A673 (cell line): ENCODE data around the gene CNOT1. TPM values are rescaled to one million over a fixed set of nuclear protein-coding genes. Genes with fewer than 3 reads are reported as not detected.

Experiments used
- Bru-seq: library from RNA; stranded (reverse); fragments of 400-500 nt; gene quantifications from one replicate; lab custom pipeline; 2021; lab: Mats Ljungman, UMichigan
- BruChase-seq, 2 experiments: library from RNA; stranded (reverse); fragments of 400-500 nt; gene quantifications; one replicate each; lab custom pipeline; 2021; lab: Mats Ljungman, UMichigan
- BruUV-seq: library from RNA; stranded (reverse); fragments of 400-500 nt; replicated peaks from 2 replicates; lab custom pipeline; 2021; lab: Mats Ljungman, UMichigan
- CTCF ChIA-PET: fragments of 300-600 bp; sonication (Branson Sonifier 250); formaldehyde crosslinking; loops from one replicate; lab custom pipeline; 2022; ENCODE audit warnings: antibody characterized with exemption; lab: Charles Lee
- POLR2A ChIA-PET: fragments of 300-600 bp; sonication (Branson Sonifier 250); formaldehyde crosslinking; loops from one replicate; lab custom pipeline; 2022; ENCODE audit warnings: antibody characterized with exemption; ENCODE audit not compliant: low non-redundant PET; lab: Charles Lee
- DNase-seq: peaks from one replicate; pipeline ENCODE4 v3.0.0-alpha.2; 2015; ENCODE audit warnings: low spot score
- H3K27ac ChIP-seq: fragments of 200-600 bp; sonication (generic); 2 replicates; pipeline ENCODE4 v1.5.1; 2016; ENCODE audit warnings: mixed run types, low read depth, mild to moderate bottlenecking, mixed read lengths, antibody characterized with exemption, low read length; ENCODE audit not compliant: poor library complexity, severe bottlenecking
- H3K27me3 ChIP-seq: fragments of 200-600 bp; sonication (generic); replicated peaks from 2 replicates; pipeline ENCODE4 v1.6.1; 2017; ENCODE audit warnings: mixed run types, low read depth, mild to moderate bottlenecking, mixed read lengths, antibody characterized with exemption, low read length; ENCODE audit not compliant: insufficient read depth, poor library complexity
- H3K36me3 ChIP-seq: fragments of 200-600 bp; sonication (generic); 2 replicates; pipeline ENCODE4 v1.6.1; 2016; ENCODE audit warnings: mixed run types, mild to moderate bottlenecking, mixed read lengths, antibody characterized with exemption, low read length; ENCODE audit not compliant: insufficient read depth, poor library complexity, severe bottlenecking
- H3K4me1 ChIP-seq: fragments of 200-600 bp; sonication (generic); 2 replicates; pipeline ENCODE4 v1.6.1; 2017; ENCODE audit warnings: mixed run types, mild to moderate bottlenecking, mixed read lengths, antibody characterized with exemption, low read length; ENCODE audit not compliant: insufficient read depth, poor library complexity, severe bottlenecking
- H3K4me3 ChIP-seq: fragments of 200-600 bp; sonication (generic); 2 replicates; pipeline ENCODE4 v1.5.1; 2016; ENCODE audit warnings: low read depth, mixed run types, mild to moderate bottlenecking, mixed read lengths, low read length; ENCODE audit not compliant: poor library complexity, severe bottlenecking
- H3K9me3 ChIP-seq: fragments of 200-600 bp; sonication (generic); 2 replicates; pipeline ENCODE4 v1.6.1; 2016; ENCODE audit warnings: mixed run types, low read depth, mild to moderate bottlenecking, mixed read lengths, antibody characterized with exemption, low read length; ENCODE audit not compliant: poor library complexity, severe bottlenecking
- EZH2 ChIP-seq: fragments of 200-600 bp; sonication (generic); IDR thresholded peaks from 2 replicates; pipeline ENCODE4 v1.6.1; 2017; ENCODE audit warnings: borderline replicate concordance, low read depth, mild to moderate bottlenecking, mixed read lengths, antibody characterized with exemption, low read length; ENCODE audit not compliant: poor library complexity, severe bottlenecking
- intact Hi-C: fragments of 100-400 bp; cut with micrococcal nuclease; formaldehyde crosslinking; loops from one replicate; pipeline ENCODE4 v1.10.0; 2022; ENCODE audit not compliant: unreplicated experiment
- long read RNA-seq: library from polyadenylated mRNA; stranded (forward); transcript quantifications from one replicate; pipeline ENCODE4 v2.0.0, GENCODE V29; 2022
- total RNA-seq: library from RNA; stranded (reverse); gene quantifications from 2 replicates; pipeline ENCODE4 v1.2.3, GENCODE V29; 2021
- TF ChIP-seq, protein P1 (sequence below): fragments of 300-800, 200-600 bp; sonication (generic); conservative IDR thresholded peaks from 2 replicates; pipeline ENCODE4 v1.5.1; 2017; ENCODE audit warnings: low read depth, mild to moderate bottlenecking, antibody characterized with exemption, low read length, moderate library complexity, mixed read lengths

Gene CNOT1
- total RNA-seq = 255 and 259 TPM in 2 replicates
- Bru-seq, nascent RNA = percentile 94 among the genes with signal in this experiment
- BruChase-seq, experiment 1, labeled RNA remaining after a 2-hour chase = percentile 92 among the genes with signal in this experiment
- percentile 97 among the genes with signal in this experiment for BruChase-seq, experiment 2, labeled RNA remaining after a 6-hour chase
- long read RNA-seq, full-length matches to known transcripts = 48 of 115 reads
- long read RNA-seq, partial matches to known transcripts = 36 of 115 reads
- long read RNA-seq, other reads (novel, unspliced or antisense) = 31 of 115 reads

DNA sequence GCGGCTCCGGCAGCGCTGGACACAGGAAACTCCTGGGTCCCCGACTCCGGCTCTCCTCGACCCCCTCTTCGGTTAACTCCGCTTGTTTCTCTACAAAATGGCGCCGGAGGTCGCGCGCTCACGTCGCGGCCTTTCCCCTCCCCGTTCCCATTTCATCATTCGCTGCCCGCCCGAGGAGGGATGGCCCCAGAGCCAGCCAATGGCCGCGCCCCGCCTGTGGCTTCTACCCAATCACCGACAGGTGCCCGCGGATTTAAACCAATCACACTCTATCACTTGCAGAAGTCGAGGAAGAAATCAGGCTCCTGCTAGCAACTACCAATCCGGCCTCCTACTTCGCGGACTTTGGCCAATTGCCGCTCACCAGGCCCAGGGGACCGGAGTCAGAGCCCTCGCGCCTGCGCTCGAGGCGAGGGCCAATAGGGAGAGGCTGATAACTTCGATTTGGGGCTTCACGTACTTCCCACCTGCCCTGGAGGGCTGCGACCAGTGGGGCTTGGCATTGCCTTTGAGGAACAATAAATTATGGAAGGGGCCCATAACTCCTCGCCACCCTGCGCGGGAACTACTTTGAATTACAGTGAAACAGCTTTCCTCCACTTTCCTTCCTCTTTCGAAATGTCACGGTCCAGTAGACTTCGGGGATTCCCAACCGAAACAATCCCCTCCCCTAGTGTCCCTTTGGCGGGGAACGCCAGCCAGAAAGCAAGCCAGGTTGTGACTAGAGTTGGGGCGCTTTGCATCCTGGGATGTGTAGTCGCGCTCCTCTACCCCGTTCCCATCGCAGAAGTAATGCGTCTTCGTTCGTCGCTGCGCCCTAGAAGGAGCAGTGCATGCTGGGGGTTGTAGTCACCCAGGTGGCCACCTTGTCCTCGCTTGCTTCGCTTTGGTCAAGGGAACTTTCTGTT is at the start of gene CNOT1:
CNOT1 (minus strand) TSS at position 94 of the 908 bp plus-strand sequence. CDS start 30,489 bp downstream, outside the sequence.
- BruUV-seq = no TSS peak
- intact Hi-C loops = loop anchor here (5.0 to 10.0 kb wide), 2 partner anchors 238 to 295 kb away; partner anchors contain the start of gene GINS3
- TF ChIP-seq EZH2 = no peak
- TF ChIP-seq, protein P1, sequence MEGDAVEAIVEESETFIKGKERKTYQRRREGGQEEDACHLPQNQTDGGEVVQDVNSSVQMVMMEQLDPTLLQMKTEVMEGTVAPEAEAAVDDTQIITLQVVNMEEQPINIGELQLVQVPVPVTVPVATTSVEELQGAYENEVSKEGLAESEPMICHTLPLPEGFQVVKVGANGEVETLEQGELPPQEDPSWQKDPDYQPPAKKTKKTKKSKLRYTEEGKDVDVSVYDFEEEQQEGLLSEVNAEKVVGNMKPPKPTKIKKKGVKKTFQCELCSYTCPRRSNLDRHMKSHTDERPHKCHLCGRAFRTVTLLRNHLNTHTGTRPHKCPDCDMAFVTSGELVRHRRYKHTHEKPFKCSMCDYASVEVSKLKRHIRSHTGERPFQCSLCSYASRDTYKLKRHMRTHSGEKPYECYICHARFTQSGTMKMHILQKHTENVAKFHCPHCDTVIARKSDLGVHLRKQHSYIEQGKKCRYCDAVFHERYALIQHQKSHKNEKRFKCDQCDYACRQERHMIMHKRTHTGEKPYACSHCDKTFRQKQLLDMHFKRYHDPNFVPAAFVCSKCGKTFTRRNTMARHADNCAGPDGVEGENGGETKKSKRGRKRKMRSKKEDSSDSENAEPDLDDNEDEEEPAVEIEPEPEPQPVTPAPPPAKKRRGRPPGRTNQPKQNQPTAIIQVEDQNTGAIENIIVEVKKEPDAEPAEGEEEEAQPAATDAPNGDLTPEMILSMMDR = no peak
- ChIA-PET CTCF (no interaction called here), POLR2A (interaction anchor here (0.7 kb wide), 1 partner anchor 93 kb away, joined by 3 read pairs; no protein-coding TSS in a partner anchor)
- peak within 1 kb of the TSS; percentile 94 for H3K4me3 ChIP-seq
- peaks cover under 1% of the 10 kb centered on the region for H3K36me3 ChIP-seq
- no peaks in the 10 kb centered on the region for H3K27me3 ChIP-seq
- DNase-seq = peak; percentile 99
- H3K9me3 ChIP-seq = no peaks in the 10 kb centered on the region
- H3K27ac ChIP-seq = peak within 1 kb of the TSS; percentile 95
- peaks cover 3% of the 10 kb centered on the region for H3K4me1 ChIP-seq

DNA sequence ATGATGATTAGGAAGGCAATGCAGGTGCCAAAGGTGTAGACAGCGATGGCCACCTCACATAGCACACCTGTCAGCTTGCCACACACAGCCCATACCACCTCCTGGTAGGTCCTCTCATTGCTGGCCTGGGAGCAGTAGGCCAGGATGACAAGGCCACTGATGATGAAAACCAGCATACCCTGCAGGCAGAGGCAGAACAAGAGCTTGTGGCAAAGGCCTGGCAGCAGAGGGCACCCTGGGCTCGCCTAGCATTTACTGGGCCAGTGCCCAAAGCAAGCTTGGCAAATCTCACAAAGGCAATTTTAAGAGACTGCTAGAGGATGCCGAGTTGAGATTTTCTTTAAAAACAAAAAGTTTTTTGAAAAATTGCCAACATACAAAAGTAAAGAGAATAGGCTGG is 49.1 kb upstream of the CNOT1 start:
- no peaks in the 10 kb centered on the region for H3K4me1 ChIP-seq
- no peak for TF ChIP-seq EZH2
- no peaks in the 10 kb centered on the region for H3K9me3 ChIP-seq
- intact Hi-C loops = no loop called here
- H3K36me3 ChIP-seq = no peaks in the 10 kb centered on the region
- CTCF ChIA-PET = interaction anchor here (0.9 kb wide), 1 partner anchor 77 kb away, joined by 5 read pairs; no protein-coding TSS in a partner anchor
- BruUV-seq = no TSS peak
- H3K27me3 ChIP-seq = no peaks in the 10 kb centered on the region
- H3K27ac ChIP-seq = no peak overlapping the region
- no peak for DNase-seq
- H3K4me3 ChIP-seq = no peak overlapping the region
- POLR2A ChIA-PET = no interaction called here

DNA sequence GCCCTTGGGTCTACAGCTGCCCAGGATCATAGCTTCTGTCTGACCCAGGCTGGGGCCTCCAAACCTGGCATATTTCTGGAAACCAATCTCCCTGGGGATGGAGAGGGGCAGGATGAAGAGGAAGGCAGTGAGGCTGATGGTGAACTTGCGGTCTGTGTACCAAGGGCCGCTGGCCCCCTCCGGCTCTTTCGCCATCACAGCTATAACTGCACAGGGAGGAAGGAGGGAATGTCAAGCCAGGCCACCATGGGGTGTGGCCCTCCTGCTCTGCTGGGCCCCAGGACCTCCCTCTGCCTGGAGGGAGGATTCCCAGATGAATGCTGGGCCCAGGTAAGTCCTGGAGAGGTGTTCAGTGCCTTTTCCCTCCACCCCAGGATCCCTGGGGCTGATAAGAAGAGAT is 48.6 kb upstream of the CNOT1 start:
- Histone ChIP-seq H3K4me3 (no peak overlapping the region), H3K27ac (no peak overlapping the region), H3K4me1 (no peaks in the 10 kb centered on the region), H3K9me3 (no peaks in the 10 kb centered on the region), H3K36me3 (no peaks in the 10 kb centered on the region), H3K27me3 (no peaks in the 10 kb centered on the region)
- CTCF ChIA-PET = interaction anchor here (0.9 kb wide), 1 partner anchor 78 kb away, joined by 5 read pairs; no protein-coding TSS in a partner anchor
- POLR2A ChIA-PET = no interaction called here
- intact Hi-C loops = no loop called here
- BruUV-seq = no TSS peak
- TF ChIP-seq, protein P1 = no peak
- no peak for TF ChIP-seq EZH2
- DNase-seq = no peak
